Ectodermal cell (in vitro differentiated cells): ENCODE measurements around the gene SELPLG.

Experiments used
- H3K27ac ChIP-seq: 2 replicates; pipeline ENCODE4 v1.7.0; 2013; ENCODE audit warnings: mild to moderate bottlenecking, low read depth, low read length; ENCODE audit not compliant: insufficient read depth, poor library complexity, severe bottlenecking
- H3K27me3 ChIP-seq: 2 replicates; pipeline ENCODE4 v1.7.0; 2013; ENCODE audit warnings: mild to moderate bottlenecking, low read length; ENCODE audit not compliant: insufficient read depth, control insufficient read depth, poor library complexity, severe bottlenecking
- H3K36me3 ChIP-seq: one replicate; pipeline ENCODE4 v1.7.0; 2013; ENCODE audit warnings: low read length; ENCODE audit not compliant: control insufficient read depth, insufficient read depth
- H3K4me1 ChIP-seq: one replicate; pipeline ENCODE4 v1.7.0; 2013; ENCODE audit warnings: low read length; ENCODE audit not compliant: control insufficient read depth, insufficient read depth
- H3K4me3 ChIP-seq: 2 replicates; pipeline ENCODE4 v1.7.0; 2013; ENCODE audit warnings: low read depth, low read length, control low read depth; ENCODE audit not compliant: insufficient read depth
- H3K9me3 ChIP-seq: 2 replicates; pipeline ENCODE4 v1.7.0; 2013; ENCODE audit warnings: mild to moderate bottlenecking, low read length, moderate library complexity; ENCODE audit not compliant: control insufficient read depth
- WGBS, 2 experiments: methylation state at CpG; one replicate each; pipeline ENCODE4 v1.1.7; 2013; ENCODE audit warnings: missing lambda C conversion rate in 2 of 2; 5-methylcytosine and 5-hydroxymethylcytosine counted together

The SELPLG gene

GRCh38 chr12:108598553-108599250, 35.0 kb downstream of the SELPLG start:
- Histone ChIP-seq H3K4me3 (no peak overlapping the region), H3K27me3 (no peaks in the 10 kb centered on the region), H3K36me3 (no peaks in the 10 kb centered on the region), H3K27ac (no peak overlapping the region), H3K9me3 (no peaks in the 10 kb centered on the region), H3K4me1 (peaks cover 17% of the 10 kb centered on the region)
- 95 to 96% methylated on average over 11 of the region's 11 CpGs for WGBS, 2 experiments

- Histone ChIP-seq H3K9me3 (no peaks in the 10 kb centered on the region), H3K36me3 (no peaks in the 10 kb centered on the region), H3K4me1 (peaks cover 20% of the 10 kb centered on the region), H3K27me3 (no peaks in the 10 kb centered on the region), H3K4me3 (no peak within 1 kb of the TSS), H3K27ac (no peak within 1 kb of the TSS)
- 61 to 73% methylated on average over 22 to 25 of the region's 27 CpGs for WGBS, 2 experiments
Measured at GRCh38 chr12:108597559-108598471, 35.9 kb downstream of the SELPLG start, which contains the start of gene TMEM119. Gene TMEM119, minus strand, starts transcription at chr12:108598084. Its CDS starts 5,701 bp downstream, at chr12:108592383.

GRCh38 chr12:108596854-108597558, 36.7 kb downstream of the SELPLG start:
- Histone ChIP-seq H3K27ac (no peak overlapping the region), H3K4me1 (peaks cover 20% of the 10 kb centered on the region), H3K27me3 (no peaks in the 10 kb centered on the region), H3K4me3 (no peak overlapping the region), H3K36me3 (no peaks in the 10 kb centered on the region), H3K9me3 (no peaks in the 10 kb centered on the region)
- WGBS, 2 experiments = 69 to 80% methylated on average over 10 of the region's 10 CpGs

GRCh38 chr12:108595711-108596647, 37.7 kb downstream of the SELPLG start:
- H3K27ac ChIP-seq = no peak overlapping the region
- H3K4me3 ChIP-seq = no peak overlapping the region

GRCh38 chr12:108594960-108595710, 38.6 kb downstream of the SELPLG start:
- Histone ChIP-seq H3K27me3 (no peaks in the 10 kb centered on the region), H3K36me3 (no peaks in the 10 kb centered on the region), H3K4me1 (peaks cover 20% of the 10 kb centered on the region), H3K4me3 (no peak overlapping the region), H3K9me3 (no peaks in the 10 kb centered on the region), H3K27ac (no peak overlapping the region)
- WGBS, 2 experiments = 86 to 90% methylated on average over 7 of the region's 7 CpGs

More at GRCh38 chr12:108595711-108596647, 37.7 kb downstream of the SELPLG start:
- WGBS, 2 experiments = 85 to 87% methylated on average over 17 of the region's 17 CpGs
- no peaks in the 10 kb centered on the region for H3K27me3 ChIP-seq
- peaks cover 20% of the 10 kb centered on the region for H3K4me1 ChIP-seq
- H3K36me3 ChIP-seq = no peaks in the 10 kb centered on the region
- no peaks in the 10 kb centered on the region for H3K9me3 ChIP-seq

- no peak overlapping the region for H3K4me3 ChIP-seq
- 92 to 96% methylated on average over 10 of the region's 10 CpGs for WGBS, 2 experiments
- no peaks in the 10 kb centered on the region for H3K9me3 ChIP-seq
- H3K36me3 ChIP-seq = no peaks in the 10 kb centered on the region
- peaks cover 26% of the 10 kb centered on the region for H3K4me1 ChIP-seq
- H3K27ac ChIP-seq = no peak overlapping the region
- no peaks in the 10 kb centered on the region for H3K27me3 ChIP-seq
Measured at GRCh38 chr12:108594323-108594903, 39.3 kb downstream of the SELPLG start.

GRCh38 chr12:108592033-108592909, 41.4 kb downstream of the SELPLG start:
- no peaks in the 10 kb centered on the region for H3K36me3 ChIP-seq
- no peak overlapping the region for H3K27ac ChIP-seq
- WGBS, 2 experiments = 96% methylated on average over 25 of the region's 25 CpGs
- no peaks in the 10 kb centered on the region for H3K9me3 ChIP-seq
- no peak overlapping the region for H3K4me3 ChIP-seq
- H3K27me3 ChIP-seq = no peaks in the 10 kb centered on the region
- peaks cover 34% of the 10 kb centered on the region for H3K4me1 ChIP-seq

GRCh38 chr12:108591267-108591980, 42.3 kb downstream of the SELPLG start:
- WGBS, 2 experiments = 87 to 89% methylated on average over 22 of the region's 22 CpGs
- Histone ChIP-seq H3K27ac (no peak overlapping the region), H3K4me1 (peaks cover 32% of the 10 kb centered on the region), H3K27me3 (no peaks in the 10 kb centered on the region), H3K9me3 (no peaks in the 10 kb centered on the region), H3K4me3 (no peak overlapping the region), H3K36me3 (no peaks in the 10 kb centered on the region)
